Vagina (tissue), 2 donors: ENCODE measurements around the gene CAP2. TPM values are rescaled to one million over a fixed set of nuclear protein-coding genes. Genes with fewer than 3 reads are reported as not detected.

ENCODE experiments used
- DNase-seq, 2 donors: peaks; one replicate each; pipeline ENCODE4 v3.0.0-alpha.2; 2017; ENCODE audit errors: extremely low spot score in 2 of 2
- H3K27ac ChIP-seq: fragments of 200-600 bp; sonication (generic); one replicate; pipeline ENCODE4 v1.5.1; 2019
- H3K27me3 ChIP-seq: fragments of 200-600 bp; sonication (generic); one replicate; pipeline ENCODE4 v1.5.1; 2019
- H3K36me3 ChIP-seq, 2 donors: fragments of 200-600 bp; sonication (generic); one replicate each; pipeline ENCODE4 v1.5.1; 2017 to 2019
- H3K4me1 ChIP-seq: fragments of 200-600 bp; sonication (generic); one replicate; pipeline ENCODE4 v1.5.1; 2019
- H3K4me3 ChIP-seq, 2 donors: fragments of 200-600 bp; sonication (generic); 1 replicate in 1 of 2; 2 replicates in 1 of 2; pipeline ENCODE4 v1.5.1; 2016 to 2019
- H3K9me3 ChIP-seq: fragments of 200-600 bp; sonication (generic); one replicate; pipeline ENCODE4 v1.5.1; 2019
- POLR2A ChIP-seq, 2 donors: fragments of 450-650 bp; IDR thresholded peaks; one replicate each; pipeline ENCODE4 v1.6.1; 2017; ENCODE audit warnings: antibody characterized with exemption in 2 of 2, mild to moderate bottlenecking in 2 of 2, moderate library complexity in 2 of 2
- POLR2AphosphoS5 ChIP-seq, 2 donors: sonication (generic); formaldehyde crosslinking; IDR thresholded peaks; one replicate each; pipeline ENCODE4 v1.9.0; 2017; ENCODE audit warnings: antibody characterized with exemption in 2 of 2, mild to moderate bottlenecking in 2 of 2, low read depth in 1 of 2; ENCODE audit not compliant: insufficient read depth in 1 of 2
- intact Hi-C: fragments of 100-400 bp; cut with DNase I; formaldehyde crosslinking; loops from one replicate; pipeline ENCODE4 v1.15.1; 2023
- total RNA-seq: library from RNA; depleted of rRNA; stranded (reverse); fragments of >200 nt; gene quantifications from one replicate; pipeline ENCODE4 v1.2.3, GENCODE V29; 2016
- TF ChIP-seq, protein P1 (sequence below), 3 experiments: fragments of 450-650 bp in 2 of 3; fragments of 200-600 bp in 1 of 3; sonication (generic) in 1 of 3; IDR thresholded peaks; one replicate each; pipeline ENCODE4 v1.5.1; 2017 to 2019; ENCODE audit warnings: antibody characterized with exemption in 3 of 3, mild to moderate bottlenecking in 2 of 3, moderate library complexity in 2 of 3

The CAP2 gene
- total RNA-seq, 1 donor from 2014 or later, result 9.6 TPM

DNA sequence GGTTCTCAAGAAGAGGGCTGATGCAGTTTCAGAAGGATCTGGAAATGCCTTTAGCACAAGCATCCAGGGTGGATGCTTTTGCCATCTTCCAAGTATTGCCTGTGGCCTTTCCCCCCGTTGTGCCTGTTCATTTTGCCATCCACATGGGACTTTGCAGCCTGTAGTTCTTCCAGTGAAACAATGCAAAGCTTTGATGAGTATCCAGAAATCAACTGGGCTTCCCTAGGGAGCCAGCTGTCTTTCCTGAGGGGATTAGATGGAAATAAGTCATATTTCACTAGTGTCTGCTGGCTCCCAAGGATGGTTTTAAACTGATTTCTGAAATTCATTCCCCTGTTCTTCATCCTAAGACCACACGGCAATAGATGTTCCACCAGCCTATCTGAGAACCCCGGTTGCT lies 63.3 kb downstream of the CAP2 start:
- Histone ChIP-seq H3K4me3 (no peak overlapping the region), H3K36me3 (no peaks in the 10 kb centered on the region), H3K27me3 (no peaks in the 10 kb centered on the region), H3K4me1 (no peaks in the 10 kb centered on the region), H3K9me3 (no peaks in the 10 kb centered on the region), H3K27ac (no peak overlapping the region)
- intact Hi-C loops, result no loop called here
- DNase-seq, result peak in 1 of 2 donors; percentile 16
- TF ChIP-seq, protein P1, sequence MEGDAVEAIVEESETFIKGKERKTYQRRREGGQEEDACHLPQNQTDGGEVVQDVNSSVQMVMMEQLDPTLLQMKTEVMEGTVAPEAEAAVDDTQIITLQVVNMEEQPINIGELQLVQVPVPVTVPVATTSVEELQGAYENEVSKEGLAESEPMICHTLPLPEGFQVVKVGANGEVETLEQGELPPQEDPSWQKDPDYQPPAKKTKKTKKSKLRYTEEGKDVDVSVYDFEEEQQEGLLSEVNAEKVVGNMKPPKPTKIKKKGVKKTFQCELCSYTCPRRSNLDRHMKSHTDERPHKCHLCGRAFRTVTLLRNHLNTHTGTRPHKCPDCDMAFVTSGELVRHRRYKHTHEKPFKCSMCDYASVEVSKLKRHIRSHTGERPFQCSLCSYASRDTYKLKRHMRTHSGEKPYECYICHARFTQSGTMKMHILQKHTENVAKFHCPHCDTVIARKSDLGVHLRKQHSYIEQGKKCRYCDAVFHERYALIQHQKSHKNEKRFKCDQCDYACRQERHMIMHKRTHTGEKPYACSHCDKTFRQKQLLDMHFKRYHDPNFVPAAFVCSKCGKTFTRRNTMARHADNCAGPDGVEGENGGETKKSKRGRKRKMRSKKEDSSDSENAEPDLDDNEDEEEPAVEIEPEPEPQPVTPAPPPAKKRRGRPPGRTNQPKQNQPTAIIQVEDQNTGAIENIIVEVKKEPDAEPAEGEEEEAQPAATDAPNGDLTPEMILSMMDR (IDR thresholded peaks at IDR 0.05), result no peak
- no peak for TF ChIP-seq POLR2A (IDR thresholded peaks at IDR 0.05)
- no peak for TF ChIP-seq POLR2AphosphoS5 (IDR thresholded peaks at IDR 0.05; ENCODE audit: insufficient read depth in 1 of 2, low read depth in 1 of 2)

DNA sequence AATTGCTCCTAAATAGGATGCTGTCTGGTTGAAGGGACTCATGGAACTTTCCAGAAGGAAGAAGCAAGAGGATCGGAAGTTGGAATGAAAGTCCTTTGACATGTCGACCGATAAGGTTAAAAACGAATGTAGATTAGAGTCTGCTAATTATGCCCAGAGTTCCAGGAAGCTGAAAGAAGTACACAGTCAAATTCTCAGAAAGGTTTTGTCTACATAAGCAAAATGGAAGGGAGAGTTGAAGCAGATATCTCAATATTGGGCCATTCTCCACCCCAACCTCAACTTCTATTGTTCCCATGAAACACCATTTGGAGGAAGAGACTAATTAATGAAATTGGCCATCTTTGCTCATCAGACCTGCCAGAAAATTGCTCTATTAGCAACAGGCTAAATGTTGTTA lies 64.0 kb downstream of the CAP2 start:
- no peak overlapping the region for H3K27ac ChIP-seq
- intact Hi-C loops, result no loop called here
- H3K4me3 ChIP-seq, result no peak overlapping the region
- no peaks in the 10 kb centered on the region for H3K9me3 ChIP-seq
- no peaks in the 10 kb centered on the region for H3K36me3 ChIP-seq
- H3K4me1 ChIP-seq, result no peaks in the 10 kb centered on the region
- no peak for DNase-seq
- TF ChIP-seq POLR2A (IDR thresholded peaks at IDR 0.05), result no peak
- TF ChIP-seq POLR2AphosphoS5 (IDR thresholded peaks at IDR 0.05; ENCODE audit: insufficient read depth in 1 of 2, low read depth in 1 of 2), result no peak
- no peaks in the 10 kb centered on the region for H3K27me3 ChIP-seq

DNA sequence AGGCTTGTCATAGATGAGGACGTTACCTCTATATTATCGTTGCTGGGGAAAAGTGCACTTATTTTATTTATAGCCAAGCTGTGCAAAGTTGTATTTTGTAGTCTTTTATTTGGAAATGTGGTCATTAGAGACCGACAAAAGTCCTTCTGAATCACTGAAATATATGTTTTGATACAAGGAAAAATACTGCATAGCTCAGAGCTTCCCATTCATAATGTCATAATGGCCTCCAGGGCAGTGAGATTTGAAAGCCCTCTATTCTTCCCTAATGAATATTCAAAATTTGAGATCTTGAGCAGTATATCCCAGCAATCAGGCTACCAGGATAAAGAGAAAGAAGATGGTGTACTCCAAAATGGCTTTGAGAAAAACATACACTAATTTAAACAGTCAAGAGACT lies 64.6 kb downstream of the CAP2 start:
- no peak overlapping the region for H3K4me3 ChIP-seq
- no peaks in the 10 kb centered on the region for H3K27me3 ChIP-seq
- no peaks in the 10 kb centered on the region for H3K36me3 ChIP-seq
- TF ChIP-seq POLR2A (IDR thresholded peaks at IDR 0.05) (no peak), POLR2AphosphoS5 (IDR thresholded peaks at IDR 0.05; ENCODE audit: insufficient read depth in 1 of 2, low read depth in 1 of 2) (no peak)
- TF ChIP-seq, protein P1 (IDR thresholded peaks at IDR 0.05), result no peak
- H3K9me3 ChIP-seq, result no peaks in the 10 kb centered on the region
- no peak overlapping the region for H3K27ac ChIP-seq
- intact Hi-C loops, result no loop called here
- no peaks in the 10 kb centered on the region for H3K4me1 ChIP-seq
- DNase-seq, result no peak

DNA sequence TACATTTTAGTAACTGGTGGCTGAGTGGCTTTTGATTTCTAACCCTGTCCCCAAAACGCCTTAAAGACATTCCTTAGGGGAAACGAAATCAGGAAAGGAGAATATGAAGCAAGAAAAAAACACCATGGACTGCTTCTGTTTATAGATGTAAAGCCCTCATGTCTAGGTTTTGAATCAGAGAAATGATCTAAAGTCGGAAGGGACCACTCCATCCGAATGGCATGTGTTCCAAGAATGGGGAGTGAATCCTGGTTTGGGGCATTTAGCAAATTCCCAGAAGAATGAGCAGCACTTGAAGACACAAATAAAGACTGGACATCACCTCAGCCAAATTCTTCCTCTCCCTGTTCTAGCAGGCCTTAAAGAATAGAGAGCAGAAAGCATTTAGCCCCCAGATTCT lies 65.6 kb downstream of the CAP2 start:
- H3K4me1 ChIP-seq, result no peaks in the 10 kb centered on the region
- H3K9me3 ChIP-seq, result no peaks in the 10 kb centered on the region
- intact Hi-C loops, result no loop called here
- no peaks in the 10 kb centered on the region for H3K27me3 ChIP-seq
- H3K36me3 ChIP-seq, result no peaks in the 10 kb centered on the region
- H3K27ac ChIP-seq, result no peak overlapping the region
- no peak overlapping the region for H3K4me3 ChIP-seq
- TF ChIP-seq POLR2AphosphoS5 (IDR thresholded peaks at IDR 0.05; ENCODE audit: insufficient read depth in 1 of 2, low read depth in 1 of 2) (no peak), POLR2A (IDR thresholded peaks at IDR 0.05) (no peak)
- TF ChIP-seq, protein P1 (IDR thresholded peaks at IDR 0.05), result no peak
- peak in 1 of 2 donors; percentile 8 for DNase-seq

DNA sequence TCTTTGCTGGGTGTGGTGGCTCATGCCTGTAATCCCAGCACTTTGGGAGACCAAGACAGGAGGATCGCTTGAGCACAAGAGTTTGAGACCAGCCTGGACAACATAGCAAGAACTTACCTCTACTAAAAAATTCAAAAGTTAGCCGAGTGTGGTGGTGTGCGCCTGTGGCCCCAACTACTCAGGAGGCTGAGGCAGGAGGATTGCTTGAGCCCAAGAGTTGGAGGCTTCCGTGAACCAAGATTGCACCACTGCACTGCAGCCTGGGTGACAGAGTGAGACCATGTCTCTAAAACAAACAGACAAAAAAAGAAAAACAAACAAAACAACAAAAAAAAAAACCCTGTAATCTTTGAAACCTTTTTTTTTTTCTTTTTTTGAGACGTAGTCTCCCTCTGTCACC lies 67.5 kb downstream of the CAP2 start:
- intact Hi-C loops, result no loop called here
- TF ChIP-seq POLR2AphosphoS5 (IDR thresholded peaks at IDR 0.05; ENCODE audit: insufficient read depth in 1 of 2, low read depth in 1 of 2), result no peak
- TF ChIP-seq, protein P1 (IDR thresholded peaks at IDR 0.05), result no peak
- TF ChIP-seq POLR2A (IDR thresholded peaks at IDR 0.05), result no peak
- Histone ChIP-seq H3K4me1 (no peaks in the 10 kb centered on the region), H3K4me3 (no peak overlapping the region), H3K27ac (no peak overlapping the region), H3K36me3 (no peaks in the 10 kb centered on the region), H3K9me3 (no peaks in the 10 kb centered on the region), H3K27me3 (no peaks in the 10 kb centered on the region)
- no peak for DNase-seq
